ENCODE results near the gene HCRT. TPM values are rescaled to one million over a fixed set of nuclear protein-coding genes. Genes with fewer than 3 reads are reported as not detected.

HCRT gene
- total and polyA plus RNA-seq, 2 of the 4 experiments (the other 2 are of a cell fraction) = not detected

GRCh38 chr17:42166196-42166763, 19.0 kb downstream of the HCRT start:
- ATAC-seq (ENCODE audit: low read depth) = no peak

More at GRCh38 chr17:42166196-42166763, 19.0 kb downstream of the HCRT start:
- Histone ChIP-seq H3K27me3 (ENCODE audit: control insufficient read depth, insufficient read depth, low read length) (peaks cover 19% of the 10 kb centered on the region), H3K4me2 (ENCODE audit: low read depth, low read length) (no peak overlapping the region), H2BK20ac (ENCODE audit: low read depth, low read length) (no peak overlapping the region), H3K23ac (ENCODE audit: low read depth, low read length) (no peak overlapping the region), H4K5ac (ENCODE audit: low read depth, low read length) (no peak overlapping the region), H3K56ac (ENCODE audit: extremely low read depth, insufficient read depth, low read length) (no peak overlapping the region), H2AK5ac (ENCODE audit: low read depth, low read length) (no peak overlapping the region), H4K91ac (ENCODE audit: insufficient read depth, low read depth, low read length) (no peak overlapping the region), H2BK15ac (ENCODE audit: low read depth, low read length) (no peak overlapping the region), H3K4me1 (ENCODE audit: control insufficient read depth, insufficient read depth, low read length) (no peaks in the 10 kb centered on the region), H3K79me1 (ENCODE audit: low read depth in 1 of 2, low read length in 2 of 2) (no peaks in the 10 kb centered on the region), H3K27ac (ENCODE audit: insufficient read depth, low read length) (no peak overlapping the region), H3K9me3 (ENCODE audit: control insufficient read depth, insufficient read depth, low read length) (no peaks in the 10 kb centered on the region), H3K4me3 (ENCODE audit: insufficient read depth, low read depth, low read length) (no peak overlapping the region), H3K36me3 (ENCODE audit: control insufficient read depth, insufficient read depth, low read length) (no peaks in the 10 kb centered on the region), H2BK5ac (ENCODE audit: low read depth, low read length, poor library complexity, severe bottlenecking) (no peak overlapping the region), H2BK120ac (ENCODE audit: low read depth, low read length) (no peak overlapping the region), H3K4ac (ENCODE audit: low read depth, low read length) (no peak overlapping the region), H2AK9ac (replicated peaks; ENCODE audit: low read depth, low read length, poor library complexity) (no peak overlapping the region), H3K9me1 (ENCODE audit: insufficient read depth, low read length) (0 out of 2 replicates have a peak, but pooled peaks cover 3% of the 10 kb centered on the region), H3K14ac (replicated peaks; ENCODE audit: low read depth, low read length) (no peak overlapping the region), H2AFZ (replicated peaks; ENCODE audit: low read length, poor library complexity) (no peak overlapping the region), H3K18ac (ENCODE audit: low read depth, low read length) (no peak overlapping the region), H4K8ac (ENCODE audit: low read depth in 2 of 2, low read length in 2 of 2) (no peak overlapping the region), H3K9ac (ENCODE audit: low read depth, low read length) (no peak overlapping the region), H4K20me1 (ENCODE audit: insufficient read depth, low read length) (no peaks in the 10 kb centered on the region)
- no TSS peak for BruUV-seq (replicated peaks)
- intact Hi-C loops (cut with micrococcal nuclease) = no loop called here
- ChIA-PET CTCF (no interaction called here), POLR2A (ENCODE audit: unreplicated experiment) (no interaction called here)
- dilution Hi-C loops (cut with HindIII; ENCODE audit: low sequenced_read_pairs, unreplicated experiment) = no loop called here
- in situ Hi-C loops (cut with MboI; ENCODE audit: low sequenced_read_pairs) = no loop called here
- WGBS, 2 experiments (ENCODE audit: extremely low coverage in 2 of 2, insufficient read length in 1 of 2) = 88% methylated on average over 15 of the region's 19 CpGs; no CpG with 5 or more reads in 1 of the 2 experiments
- TF ChIP-seq FOS (IDR thresholded peaks at IDR 0.05; ENCODE audit: low read depth, low read length) (no peak), CEBPB (IDR thresholded peaks at IDR 0.05; ENCODE audit: low read depth, low read length) (no peak), MAZ (IDR thresholded peaks at IDR 0.05; ENCODE audit: borderline replicate concordance, low read depth, low read length) (no peak), RAD21 (IDR thresholded peaks at IDR 0.05; ENCODE audit: low read length) (no peak), SMC3 (IDR thresholded peaks at IDR 0.05; ENCODE audit: low read depth, low read length) (no peak)
- no peak for DNase-seq

All from IMR-90 (cell line).